IMR-90 (cell line): ENCODE measurements around the gene BTF3. TPM values are rescaled to one million over a fixed set of nuclear protein-coding genes. Genes with fewer than 3 reads are reported as not detected.
A peak's percentile ranks its signal among the peaks of the same experiment; 100 is the strongest.

Source experiments
- ATAC-seq: fragments of 200-7000 bp; cut with Tn5 transposase; 2 replicates; pipeline ENCODE4 v1.9.1; 2020; ENCODE audit warnings: low read depth, mild to moderate bottlenecking, moderate library complexity
- BruUV-seq: library from RNA; stranded (reverse); fragments of 400-500 nt; replicated peaks from 2 replicates; lab custom pipeline; 2021; lab: Mats Ljungman, UMichigan
- CTCF ChIA-PET: fragments of 300-600 bp; formaldehyde crosslinking; extraction: SDS; loops from one replicate; lab custom pipeline; 2021; ENCODE audit warnings: antibody characterized with exemption; lab: Yijun Ruan, JAX
- POLR2A ChIA-PET: fragments of 300-600 bp; sonication (Branson Sonifier 250); formaldehyde crosslinking; loops from one replicate; lab custom pipeline; 2022; ENCODE audit warnings: antibody characterized with exemption; ENCODE audit not compliant: unreplicated experiment; lab: Charles Lee
- DNase-seq: peaks from one replicate; pipeline ENCODE4 v3.0.0; 2013
- H2AFZ ChIP-seq: replicated peaks from 2 replicates; pipeline ENCODE3; 2013; ENCODE audit warnings: low read length, mild to moderate bottlenecking; ENCODE audit not compliant: poor library complexity
- H2AK5ac ChIP-seq: 2 replicates; pipeline ENCODE4 v1.6.1; 2013; ENCODE audit warnings: low read depth, low read length, inconsistent platforms
- H2AK9ac ChIP-seq: replicated peaks from 2 replicates; pipeline ENCODE3; 2013; ENCODE audit warnings: mild to moderate bottlenecking, low read depth, low read length, moderate library complexity; ENCODE audit not compliant: poor library complexity
- H2BK120ac ChIP-seq: 2 replicates; pipeline ENCODE4 v1.6.1; 2013; ENCODE audit warnings: low read depth, low read length, inconsistent platforms
- H2BK15ac ChIP-seq: 3 replicates; pipeline ENCODE4 v1.6.1; 2013; ENCODE audit warnings: low read depth, low read length, inconsistent platforms
- H2BK20ac ChIP-seq: 2 replicates; pipeline ENCODE4 v1.6.1; 2013; ENCODE audit warnings: low read depth, mild to moderate bottlenecking, inconsistent platforms, low read length, moderate library complexity
- H2BK5ac ChIP-seq: 2 replicates; pipeline ENCODE4 v1.6.1; 2013; ENCODE audit warnings: mild to moderate bottlenecking, low read depth, low read length, inconsistent platforms; ENCODE audit not compliant: poor library complexity, severe bottlenecking
- H3K14ac ChIP-seq: replicated peaks from 2 replicates; pipeline ENCODE4 v1.6.1; 2013; ENCODE audit warnings: low read depth, low read length, inconsistent platforms
- H3K18ac ChIP-seq: 2 replicates; pipeline ENCODE4 v1.6.1; 2013; ENCODE audit warnings: low read depth, low read length, control low read depth
- H3K23ac ChIP-seq: 2 replicates; pipeline ENCODE4 v1.6.1; 2013; ENCODE audit warnings: low read depth, low read length, inconsistent platforms
- H3K27ac ChIP-seq: 2 replicates; pipeline ENCODE4 v1.5.1; 2013; ENCODE audit warnings: mild to moderate bottlenecking, control low read depth, low read length; ENCODE audit not compliant: insufficient read depth
- H3K27me3 ChIP-seq: 2 replicates; pipeline ENCODE4 v1.6.1; 2013; ENCODE audit warnings: low read length; ENCODE audit not compliant: control insufficient read depth, insufficient read depth
- H3K36me3 ChIP-seq: 2 replicates; pipeline ENCODE4 v1.6.1; 2013; ENCODE audit warnings: low read length, mixed read lengths; ENCODE audit not compliant: control insufficient read depth, insufficient read depth
- H3K4ac ChIP-seq: 2 replicates; pipeline ENCODE4 v1.6.1; 2013; ENCODE audit warnings: low read depth, low read length, inconsistent platforms
- H3K4me1 ChIP-seq: 2 replicates; pipeline ENCODE4 v1.6.1; 2013; ENCODE audit warnings: low read length, mixed read lengths; ENCODE audit not compliant: control insufficient read depth, insufficient read depth
- H3K4me2 ChIP-seq: 2 replicates; pipeline ENCODE4 v1.6.1; 2013; ENCODE audit warnings: low read depth, mild to moderate bottlenecking, control low read depth, low read length, moderate library complexity
- H3K4me3 ChIP-seq: 2 replicates; pipeline ENCODE4 v1.5.1; 2013; ENCODE audit warnings: low read depth, mild to moderate bottlenecking, control low read depth, low read length, moderate library complexity; ENCODE audit not compliant: insufficient read depth
- H3K56ac ChIP-seq: 2 replicates; pipeline ENCODE4 v1.6.1; 2013; ENCODE audit warnings: low read length, inconsistent platforms; ENCODE audit not compliant: insufficient read depth; ENCODE audit errors: extremely low read depth
- H3K79me1 ChIP-seq, 2 experiments: 2 replicates each; pipeline ENCODE4 v1.6.1; 2013; ENCODE audit warnings: low read length in 2 of 2, inconsistent platforms in 1 of 2, low read depth in 1 of 2
- H3K9ac ChIP-seq: 2 replicates; pipeline ENCODE4 v1.6.1; 2013; ENCODE audit warnings: low read depth, low read length, control low read depth
- H3K9me1 ChIP-seq: 2 replicates; pipeline ENCODE4 v1.6.1; 2013; ENCODE audit warnings: low read length, inconsistent platforms; ENCODE audit not compliant: insufficient read depth
- H3K9me3 ChIP-seq: 2 replicates; pipeline ENCODE4 v1.6.1; 2013; ENCODE audit warnings: low read length; ENCODE audit not compliant: control insufficient read depth, insufficient read depth
- H4K20me1 ChIP-seq: 2 replicates; pipeline ENCODE4 v1.6.1; 2013; ENCODE audit warnings: low read length, inconsistent platforms; ENCODE audit not compliant: insufficient read depth
- H4K5ac ChIP-seq: 2 replicates; pipeline ENCODE4 v1.6.1; 2013; ENCODE audit warnings: mild to moderate bottlenecking, low read depth, low read length, control low read depth
- H4K8ac ChIP-seq, 2 experiments: 2 replicates each; pipeline ENCODE4 v1.6.1; 2013; ENCODE audit warnings: low read depth in 2 of 2, low read length in 2 of 2, control low read depth in 1 of 2, inconsistent platforms in 1 of 2
- H4K91ac ChIP-seq: 2 replicates; pipeline ENCODE4 v1.6.1; 2013; ENCODE audit warnings: low read depth, low read length, inconsistent platforms; ENCODE audit not compliant: insufficient read depth
- CEBPB ChIP-seq: IDR thresholded peaks from 2 replicates; pipeline ENCODE4 v1.6.1; 2012; ENCODE audit warnings: low read depth, low read length, improper control_type of control experiment
- FOS ChIP-seq: fragments of 150-350 bp; IDR thresholded peaks from 2 replicates; pipeline ENCODE4 v1.6.1; 2016; ENCODE audit warnings: low read depth, low read length
- MAFK ChIP-seq: IDR thresholded peaks from 2 replicates; pipeline ENCODE4 v1.6.1; 2012; ENCODE audit warnings: low read depth, low read length, improper control_type of control experiment
- SMC3 ChIP-seq: fragments of 150-350 bp; IDR thresholded peaks from 2 replicates; pipeline ENCODE4 v1.6.1; 2016; ENCODE audit warnings: low read depth, mild to moderate bottlenecking, antibody characterized with exemption, low read length, moderate library complexity
- WGBS, 2 experiments: methylation state at CpG; one replicate each; pipeline versions ENCODE4 v1.1.5 to v1.1.7; 2013; ENCODE audit warnings: missing lambda C conversion rate in 2 of 2; ENCODE audit not compliant: insufficient read length in 1 of 2; ENCODE audit errors: extremely low coverage in 2 of 2; 5-methylcytosine and 5-hydroxymethylcytosine counted together
- dilution Hi-C: fragments of 300-500 bp; cut with HindIII; formaldehyde crosslinking; loops from one replicate; pipeline ENCODE4 v1.14.3; 2018; ENCODE audit warnings: low sequenced_read_pairs; ENCODE audit not compliant: unreplicated experiment
- in situ Hi-C: fragments of 300-500 bp; cut with MboI; formaldehyde crosslinking; loops from 3 replicates; pipeline ENCODE4 v1.14.3; 2019; ENCODE audit warnings: low sequenced_read_pairs, inconsistent platforms, mixed read lengths
- intact Hi-C: fragments of 100-400 bp; cut with micrococcal nuclease; formaldehyde crosslinking; loops from 2 replicates; pipeline ENCODE4 v1.10.0; 2022
- polyA plus RNA-seq, 3 experiments: library from polyadenylated mRNA; depleted of rRNA; stranded (reverse); fragments of >200 nt; gene quantifications; 2 replicates each; pipeline ENCODE4 v1.2.3, GENCODE V29; 2012; ENCODE audit warnings: low replicate concordance in 1 of 3
- total RNA-seq: library from RNA; depleted of rRNA; stranded (reverse); fragments of >200 nt; gene quantifications from 2 replicates; pipeline ENCODE4 v1.2.3, GENCODE V29; 2012

BTF3 gene
- total and polyA plus RNA-seq, 2 of the 4 experiments (the other 2 are of a cell fraction): 225 to 443 TPM

- no TSS peak for BruUV-seq
- peaks cover 15% of the 10 kb centered on the region for H3K36me3 ChIP-seq
- H4K8ac ChIP-seq: no peak overlapping the region
- H3K9me3 ChIP-seq: no peaks in the 10 kb centered on the region
- DNase-seq: no peak
- peak overlapping the region; percentile 46; the same call in 1 of the 2 replicates for H3K14ac ChIP-seq
- H3K4me2 ChIP-seq: no peak overlapping the region
- H3K27me3 ChIP-seq: no peaks in the 10 kb centered on the region
- peak overlapping the region; percentile 46; the same call in 1 of the 2 replicates for H3K23ac ChIP-seq
- H3K4ac ChIP-seq: no peak overlapping the region
- H2BK20ac ChIP-seq: no peak overlapping the region
- no peak overlapping the region for H2AK9ac ChIP-seq
- H4K20me1 ChIP-seq: peaks cover 26% of the 10 kb centered on the region
- H4K5ac ChIP-seq: no peak overlapping the region
- peaks cover 12 to 31% of the 10 kb centered on the region in 2 experiments for H3K79me1 ChIP-seq
- H2BK120ac ChIP-seq: no peak overlapping the region
- H3K9me1 ChIP-seq: peaks cover 4% of the 10 kb centered on the region; the same call in 1 of the 2 replicates
- no peak overlapping the region for H3K18ac ChIP-seq
- TF ChIP-seq FOS (no peak), SMC3 (no peak), CEBPB (no peak), MAFK (no peak)
- in situ Hi-C loops (no loop called here), intact Hi-C loops (no loop called here), dilution Hi-C loops (no loop called here)
- H3K4me3 ChIP-seq: no peak overlapping the region
- H3K4me1 ChIP-seq: peaks cover 2% of the 10 kb centered on the region
- H2BK5ac ChIP-seq: no peak overlapping the region
- no peak overlapping the region for H2BK15ac ChIP-seq
- no peak overlapping the region for H3K27ac ChIP-seq
- ChIA-PET CTCF (no interaction called here), POLR2A (no interaction called here)
- H4K91ac ChIP-seq: no peak overlapping the region
- H2AK5ac ChIP-seq: no peak overlapping the region
- H2AFZ ChIP-seq: no peak overlapping the region
- no peak for ATAC-seq
- 100% methylated on average over 1 of the region's 2 CpGs; no CpG with 5 or more reads in 1 of the 2 experiments for WGBS, 2 experiments
- no peak overlapping the region for H3K56ac ChIP-seq
- no peak overlapping the region for H3K9ac ChIP-seq
Observed at GRCh38 chr5:73501406-73501805, 3.2 kb downstream of the BTF3 start.
